Activated T-helper 17 cell treated with anti-CD3 and anti-CD28 coated beads, Interleukin-2, amount 50 U/mL, for 72 hours (primary cell): Measurements from ENCODE around the gene IL12RB1. TPM values are rescaled to one million over a fixed set of nuclear protein-coding genes. Genes with fewer than 3 reads are reported as not detected.
"Not testable (repeated sequence)": the region's sequence is repeated elsewhere in the genome, so short reads cannot be mapped to it uniquely, and the experiment has no call there.

Experiments
- ATAC-seq: fragments of 150-1000 bp; cut with Tn5 transposase; replicated peaks from 2 replicates; pipeline ENCODE4 v1.10.0; 2021; ENCODE audit warnings: mild to moderate bottlenecking, moderate library complexity
- H3K27ac Mint-ChIP-seq: one replicate; pipeline ENCODE4 v1.8.0; 2022; ENCODE audit warnings: mixed read lengths
- H3K27me3 Mint-ChIP-seq: one replicate; pipeline ENCODE4 v1.8.0; 2022; ENCODE audit warnings: mixed read lengths
- H3K36me3 Mint-ChIP-seq: one replicate; pipeline ENCODE4 v1.8.0; 2022; ENCODE audit warnings: low read depth, mild to moderate bottlenecking, mixed read lengths
- H3K4me1 Mint-ChIP-seq: one replicate; pipeline ENCODE4 v1.8.0; 2022; ENCODE audit warnings: mixed read lengths
- H3K4me3 Mint-ChIP-seq: one replicate; pipeline ENCODE4 v1.8.0; 2022; ENCODE audit warnings: mild to moderate bottlenecking, mixed read lengths
- H3K9me3 Mint-ChIP-seq: one replicate; pipeline ENCODE4 v1.8.0; 2022; ENCODE audit warnings: mixed read lengths
- total RNA-seq, 2 donors: library from RNA; stranded (reverse); gene quantifications; one replicate each; pipeline ENCODE4 v1.2.3, GENCODE V29; 2022

IL12RB1 gene
- total RNA-seq, 2 donors from 2014 or later, result 28.6 to 54.5 TPM

- ATAC-seq, result peak; percentile 93
- no peaks in the 10 kb centered on the region for H3K4me1 Mint-ChIP-seq
- H3K27ac Mint-ChIP-seq, result peak overlapping the region; percentile 78
- H3K36me3 Mint-ChIP-seq, result peaks cover 33% of the 10 kb centered on the region
- no peaks in the 10 kb centered on the region for H3K27me3 Mint-ChIP-seq
- no peaks in the 10 kb centered on the region for H3K9me3 Mint-ChIP-seq
- H3K4me3 Mint-ChIP-seq, result peak overlapping the region; percentile 60
These were observed 28.3 kb downstream of the IL12RB1 start for GRCh38 chr19:18058208-18059009.

- Mint-ChIP-seq H3K27ac (peak overlapping the region; percentile 78), H3K9me3 (no peaks in the 10 kb centered on the region), H3K36me3 (peaks cover 28% of the 10 kb centered on the region), H3K4me3 (peak overlapping the region; percentile 60), H3K27me3 (no peaks in the 10 kb centered on the region), H3K4me1 (no peaks in the 10 kb centered on the region)
- ATAC-seq, result no peak
These were observed 29.2 kb downstream of the IL12RB1 start for GRCh38 chr19:18057557-18057956.

- no peaks in the 10 kb centered on the region for H3K9me3 Mint-ChIP-seq
- ATAC-seq, result no peak
- peak overlapping the region; percentile 20 for H3K27ac Mint-ChIP-seq
- H3K4me3 Mint-ChIP-seq, result no peak overlapping the region
- peaks cover 12% of the 10 kb centered on the region for H3K36me3 Mint-ChIP-seq
- H3K27me3 Mint-ChIP-seq, result no peaks in the 10 kb centered on the region
- H3K4me1 Mint-ChIP-seq, result no peaks in the 10 kb centered on the region
These were observed 30.8 kb downstream of the IL12RB1 start for GRCh38 chr19:18055967-18056366.

GRCh38 chr19:18053576-18054219 is 33.0 kb downstream of the IL12RB1 start:
- no peak overlapping the region for H3K27ac Mint-ChIP-seq
- H3K36me3 Mint-ChIP-seq, result peaks cover 5% of the 10 kb centered on the region
- H3K4me3 Mint-ChIP-seq, result no peak overlapping the region
- no peaks in the 10 kb centered on the region for H3K27me3 Mint-ChIP-seq
- ATAC-seq, result no peak
- peaks cover 7% of the 10 kb centered on the region for H3K4me1 Mint-ChIP-seq
- H3K9me3 Mint-ChIP-seq, result no peaks in the 10 kb centered on the region

- H3K27ac Mint-ChIP-seq, result no peak overlapping the region
- no peaks in the 10 kb centered on the region for H3K27me3 Mint-ChIP-seq
- peaks cover 7% of the 10 kb centered on the region for H3K4me1 Mint-ChIP-seq
- ATAC-seq, result no peak
- no peaks in the 10 kb centered on the region for H3K9me3 Mint-ChIP-seq
- H3K4me3 Mint-ChIP-seq, result no peak overlapping the region
- H3K36me3 Mint-ChIP-seq, result no peaks in the 10 kb centered on the region
These were observed 34.8 kb downstream of the IL12RB1 start for GRCh38 chr19:18051887-18052286.

- Mint-ChIP-seq H3K4me3 (no peak overlapping the region), H3K36me3 (no peaks in the 10 kb centered on the region), H3K27ac (peak overlapping the region; percentile 37), H3K27me3 (no peaks in the 10 kb centered on the region), H3K9me3 (no peaks in the 10 kb centered on the region), H3K4me1 (peaks cover 16% of the 10 kb centered on the region)
- ATAC-seq, result no peak
These were observed 37.3 kb downstream of the IL12RB1 start for GRCh38 chr19:18049385-18049784.

- Mint-ChIP-seq H3K4me3 (peak overlapping the region; percentile 70), H3K27me3 (no peaks in the 10 kb centered on the region), H3K9me3 (no peaks in the 10 kb centered on the region), H3K27ac (peak overlapping the region; percentile 77), H3K36me3 (no peaks in the 10 kb centered on the region), H3K4me1 (peaks cover 21% of the 10 kb centered on the region)
- ATAC-seq, result peak; percentile 5
These were observed 40.5 kb downstream of the IL12RB1 start for GRCh38 chr19:18046059-18046718.

- Mint-ChIP-seq H3K36me3 (no peaks in the 10 kb centered on the region), H3K9me3 (no peaks in the 10 kb centered on the region), H3K4me1 (peaks cover 21% of the 10 kb centered on the region), H3K27me3 (no peaks in the 10 kb centered on the region), H3K4me3 (peak overlapping the region; percentile 70), H3K27ac (peak overlapping the region; percentile 77)
- ATAC-seq, result peak; percentile 17
These were observed 41.3 kb downstream of the IL12RB1 start for GRCh38 chr19:18045307-18046050.

- peak; percentile 98 for ATAC-seq
- peak overlapping the region; percentile 77 for H3K27ac Mint-ChIP-seq
- no peaks in the 10 kb centered on the region for H3K36me3 Mint-ChIP-seq
- H3K4me1 Mint-ChIP-seq, result peaks cover 15% of the 10 kb centered on the region
- no peaks in the 10 kb centered on the region for H3K9me3 Mint-ChIP-seq
- H3K27me3 Mint-ChIP-seq, result no peaks in the 10 kb centered on the region
- peak overlapping the region; percentile 70 for H3K4me3 Mint-ChIP-seq
These were observed 41.9 kb downstream of the IL12RB1 start for GRCh38 chr19:18044825-18045304.

GRCh38 chr19:18043676-18044075 is 43.1 kb downstream of the IL12RB1 start:
- H3K4me3 Mint-ChIP-seq, result peak overlapping the region; percentile 70
- no peak overlapping the region for H3K27ac Mint-ChIP-seq
- H3K9me3 Mint-ChIP-seq, result no peaks in the 10 kb centered on the region
- peaks cover 14% of the 10 kb centered on the region for H3K4me1 Mint-ChIP-seq
- H3K36me3 Mint-ChIP-seq, result no peaks in the 10 kb centered on the region
- no peaks in the 10 kb centered on the region for H3K27me3 Mint-ChIP-seq
- ATAC-seq, result no peak

GRCh38 chr19:18041054-18041453 is 45.7 kb downstream of the IL12RB1 start:
- no peak overlapping the region for H3K27ac Mint-ChIP-seq
- peaks cover 14% of the 10 kb centered on the region for H3K4me1 Mint-ChIP-seq
- H3K4me3 Mint-ChIP-seq, result no peak overlapping the region
- no peaks in the 10 kb centered on the region for H3K9me3 Mint-ChIP-seq
- H3K36me3 Mint-ChIP-seq, result no peaks in the 10 kb centered on the region
- H3K27me3 Mint-ChIP-seq, result no peaks in the 10 kb centered on the region
- ATAC-seq, result no peak

GRCh38 chr19:18032102-18032501 is 54.6 kb downstream of the IL12RB1 start:
- not testable (repeated sequence) for H3K36me3 Mint-ChIP-seq, H3K4me1 Mint-ChIP-seq, H3K9me3 Mint-ChIP-seq, H3K4me3 Mint-ChIP-seq, H3K27ac Mint-ChIP-seq, H3K27me3 Mint-ChIP-seq, ATAC-seq

GRCh38 chr19:18031401-18031800 is 55.3 kb downstream of the IL12RB1 start:
- H3K36me3 Mint-ChIP-seq, H3K4me3 Mint-ChIP-seq, H3K27me3 Mint-ChIP-seq, H3K27ac Mint-ChIP-seq, H3K4me1 Mint-ChIP-seq, H3K9me3 Mint-ChIP-seq: not testable (repeated sequence)
- peak; percentile 18 for ATAC-seq

GRCh38 chr19:18029617-18030338 is 57.0 kb downstream of the IL12RB1 start:
- H3K4me1 Mint-ChIP-seq, result peaks cover 5% of the 10 kb centered on the region
- H3K27me3 Mint-ChIP-seq, result no peaks in the 10 kb centered on the region
- no peak overlapping the region for H3K4me3 Mint-ChIP-seq
- H3K9me3 Mint-ChIP-seq, result no peaks in the 10 kb centered on the region
- no peaks in the 10 kb centered on the region for H3K36me3 Mint-ChIP-seq
- peak; percentile 50 for ATAC-seq
- no peak overlapping the region for H3K27ac Mint-ChIP-seq
